ENCODE results near the gene SERINC5.
A peak's percentile ranks its signal among the peaks of the same experiment; 100 is the strongest.
"Not testable (repeated sequence)": the region's sequence is repeated elsewhere in the genome, so short reads cannot be mapped to it uniquely, and the experiment has no call there.

Gene SERINC5

DNA sequence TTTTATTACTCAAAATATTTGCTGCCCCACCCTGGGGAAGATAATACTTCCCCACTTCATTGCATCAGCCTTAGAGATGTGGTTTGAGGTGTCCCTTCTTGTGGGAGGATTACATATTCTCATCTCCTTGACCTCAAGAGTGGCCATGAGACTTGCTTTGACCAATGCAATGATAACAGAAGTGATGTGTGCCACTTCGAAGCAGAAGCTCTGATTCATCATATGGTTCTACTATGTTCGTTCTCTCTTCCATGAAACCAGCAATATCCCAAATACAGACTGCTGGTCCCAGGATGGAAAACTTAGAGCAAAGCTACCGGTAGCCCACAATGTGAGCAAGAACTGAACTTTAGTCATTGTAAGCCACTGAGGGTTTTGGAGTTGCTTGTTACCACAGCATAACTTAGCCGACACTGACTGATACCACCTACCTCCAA lies 128.7 kb downstream of the SERINC5 start:
- DNase-seq = peak; percentile 20

DNA sequence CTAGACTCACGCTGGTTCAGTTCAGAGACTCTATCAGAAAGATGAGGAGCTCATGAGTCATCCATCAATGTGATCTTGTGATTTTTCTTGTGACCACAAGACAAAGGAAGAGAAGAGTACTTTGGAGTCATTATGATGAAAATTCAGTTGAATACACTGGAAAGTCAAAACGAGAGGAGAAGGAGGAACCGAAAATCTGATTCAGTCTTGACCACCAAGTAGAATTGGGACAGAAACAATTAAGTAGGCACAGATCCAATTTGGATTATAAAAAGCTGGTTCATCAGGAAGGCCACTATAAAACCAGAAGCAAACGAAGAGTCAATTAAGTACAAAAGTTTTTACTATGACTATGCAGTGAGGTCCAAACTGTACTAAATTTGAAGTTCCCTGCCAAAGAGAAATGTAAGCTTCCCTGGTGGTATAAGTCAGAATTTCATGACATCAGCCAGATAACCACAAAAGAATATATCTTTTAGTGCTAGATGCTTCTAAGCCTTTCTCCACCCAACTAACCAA lies 129.8 kb downstream of the SERINC5 start:
- DNase-seq = peak; percentile 82

DNA sequence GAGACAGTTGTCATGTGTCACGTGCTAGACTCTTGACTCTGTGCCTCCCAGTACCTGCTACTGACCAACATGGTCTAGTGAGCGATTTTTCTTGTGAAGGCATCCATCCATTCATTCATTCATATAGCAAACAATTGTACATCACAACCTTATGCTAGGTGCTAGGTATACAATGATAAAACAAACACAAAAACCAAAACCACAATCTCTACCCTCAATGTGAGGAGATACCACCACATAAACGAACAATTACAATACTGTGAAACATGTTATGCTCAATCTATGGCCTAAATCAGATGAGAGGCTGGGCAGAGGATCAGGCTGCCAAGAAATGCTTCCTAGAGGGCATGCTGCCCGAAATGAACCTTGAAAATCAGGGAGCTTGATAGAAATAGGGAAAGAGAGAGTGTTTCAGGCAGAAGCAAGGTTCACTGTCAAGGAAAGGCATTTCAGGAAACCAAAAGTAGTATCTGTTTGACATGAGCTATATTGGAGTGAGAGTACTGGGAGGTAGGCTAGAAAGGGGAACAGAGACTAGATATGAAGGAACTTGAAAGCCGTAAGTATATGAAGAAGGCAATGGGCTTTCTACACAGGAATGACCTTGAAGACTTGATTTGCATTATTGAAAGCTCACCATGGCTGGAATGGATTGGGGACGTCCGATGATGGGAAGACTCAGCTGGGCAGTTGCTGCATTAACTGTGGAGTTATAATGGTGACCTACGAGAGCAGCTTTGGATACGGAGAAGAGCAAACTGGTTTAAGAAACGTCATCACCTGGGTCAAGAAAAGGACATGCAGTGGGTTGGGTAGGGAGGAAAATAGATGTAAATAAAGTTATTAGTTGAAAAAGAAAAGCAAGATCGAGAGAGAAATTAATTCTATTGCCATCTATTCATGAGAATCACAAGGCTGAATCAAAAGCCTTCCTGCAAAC lies 130.6 kb downstream of the SERINC5 start:
- DNase-seq = no peak

DNA sequence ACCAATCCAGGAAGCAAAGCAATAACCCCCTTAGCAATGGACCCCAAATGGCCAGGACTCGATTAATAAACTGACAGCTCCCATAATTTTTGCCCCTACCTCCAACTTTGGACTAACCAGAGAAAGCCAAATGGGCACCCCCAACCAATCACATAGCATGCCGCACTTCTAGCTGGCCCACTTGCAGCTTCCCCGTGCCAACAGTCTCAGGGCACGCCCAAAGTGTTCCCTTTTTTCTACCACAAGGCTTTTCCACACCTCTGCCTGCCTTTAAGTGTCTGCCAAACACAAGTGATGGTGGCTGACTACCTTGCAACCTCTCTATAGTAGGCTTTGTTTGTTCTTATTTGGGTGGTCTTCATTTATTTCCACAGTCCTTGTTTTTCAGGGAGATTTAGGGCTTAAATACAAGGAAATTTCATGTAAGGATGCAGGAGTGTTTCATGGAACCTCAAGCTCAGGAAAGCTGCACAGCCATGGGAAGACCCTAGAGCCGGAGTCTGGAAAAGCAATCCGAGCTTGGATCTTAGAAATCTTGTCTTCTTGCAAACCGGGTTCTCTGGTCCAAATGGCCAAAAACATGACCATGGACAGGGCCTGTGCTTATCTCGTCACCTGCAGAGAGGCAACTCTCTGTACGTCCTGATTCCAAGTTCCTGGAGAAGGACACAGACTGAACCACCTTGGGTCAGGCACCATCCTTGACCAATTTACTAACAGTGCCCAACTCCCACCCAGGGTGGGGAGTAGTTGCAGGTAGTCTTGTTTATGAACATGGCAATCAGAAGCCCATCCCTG lies 131.5 kb downstream of the SERINC5 start:
- no peak for DNase-seq

DNA sequence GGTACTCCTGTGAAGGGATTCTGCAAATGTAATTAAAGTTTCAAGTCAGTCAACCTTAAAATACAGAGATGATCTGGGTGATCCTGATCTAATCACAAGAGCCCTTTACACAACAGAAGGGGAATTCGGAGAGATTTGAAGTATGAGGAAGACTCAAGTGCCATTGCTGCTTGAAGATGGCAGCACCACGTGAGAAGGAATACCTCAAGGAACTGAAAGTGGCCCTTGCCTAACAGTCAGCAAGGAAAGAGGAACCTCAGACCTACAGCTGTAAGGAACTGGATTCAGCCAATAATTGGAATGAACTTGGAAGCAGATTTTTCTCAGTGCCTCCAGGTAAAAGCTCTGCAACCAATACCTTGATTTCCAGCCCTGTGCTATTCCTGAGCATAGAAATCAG lies 133.3 kb downstream of the SERINC5 start:
- no peak for DNase-seq

DNA sequence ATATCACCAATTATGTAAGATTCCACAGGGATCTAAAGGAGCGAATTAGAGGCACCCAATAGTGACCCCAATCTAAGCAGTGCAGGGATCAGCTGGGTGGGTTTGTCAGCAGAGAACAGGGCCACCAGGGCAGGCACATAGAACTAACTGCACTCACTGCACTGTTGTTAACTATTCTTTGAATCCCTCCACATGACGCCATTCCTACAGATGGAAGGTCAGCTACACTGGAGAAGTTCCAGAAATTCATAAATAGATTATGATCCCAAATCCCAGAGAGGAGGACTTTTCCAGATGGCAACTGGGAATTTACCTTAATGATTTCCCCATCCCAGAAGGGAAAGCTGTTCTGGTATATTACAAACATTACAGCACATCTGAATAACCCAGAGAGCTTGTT lies 136.5 kb downstream of the SERINC5 start:
- no peak for DNase-seq

DNA sequence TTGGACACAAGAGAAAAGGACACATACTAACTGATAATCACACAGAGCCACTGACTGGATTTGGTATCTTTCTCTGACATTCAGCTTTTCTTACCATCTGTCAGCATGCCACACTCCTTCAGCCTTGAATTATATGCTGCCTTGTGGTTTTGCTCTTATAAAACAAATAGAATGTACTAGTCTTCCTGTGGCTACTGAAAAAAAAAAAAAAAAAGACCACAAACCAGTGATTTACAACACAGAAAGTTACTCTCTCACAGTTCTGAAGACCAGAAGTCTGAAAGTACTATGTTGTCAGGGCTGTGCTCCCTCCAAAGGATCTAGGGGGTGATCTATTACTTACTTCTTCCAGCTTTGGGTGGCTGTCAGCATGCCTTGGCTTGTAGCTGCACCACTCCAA lies 138.4 kb downstream of the SERINC5 start:
- DNase-seq = no peak

DNA sequence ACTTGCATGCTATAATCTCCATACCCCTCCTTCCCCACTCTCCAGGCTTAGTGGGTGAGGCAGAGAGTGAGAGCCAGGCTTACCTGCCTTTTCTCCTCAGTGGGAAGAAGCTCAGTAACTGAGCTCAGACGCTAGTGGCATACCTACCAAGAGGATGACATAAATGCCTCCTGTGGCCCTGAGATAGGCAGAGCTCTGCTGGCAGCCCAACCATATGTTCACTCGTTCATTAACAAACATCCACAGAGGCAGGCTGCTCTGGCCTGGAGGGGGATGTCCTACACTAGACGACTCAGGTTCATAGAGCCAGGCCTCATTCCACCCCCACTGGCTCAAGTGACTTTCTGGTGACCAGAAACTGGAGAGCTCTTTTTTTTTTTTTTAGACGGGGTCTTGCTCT lies 139.4 kb downstream of the SERINC5 start:
- no peak for DNase-seq

DNA sequence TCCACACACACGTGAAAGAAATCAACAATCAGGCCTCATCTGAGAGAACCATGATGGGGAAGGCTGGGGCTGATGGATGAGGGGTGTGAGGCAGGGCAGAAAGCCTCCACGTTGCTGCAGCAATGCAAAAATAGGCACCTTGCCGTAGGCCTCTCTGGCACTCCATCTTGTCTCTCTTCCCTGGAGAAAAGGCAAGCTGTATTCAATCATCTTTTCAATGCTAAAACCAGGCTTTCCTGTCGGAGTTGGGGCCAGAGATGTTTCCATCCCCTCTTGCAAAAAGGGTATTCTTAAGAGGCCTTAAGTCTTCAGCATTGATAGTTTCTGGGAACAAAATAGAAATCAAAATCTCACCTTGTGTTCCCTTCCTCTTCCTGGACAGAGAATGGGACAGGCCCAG lies 139.8 kb downstream of the SERINC5 start:
- DNase-seq = no peak

DNA sequence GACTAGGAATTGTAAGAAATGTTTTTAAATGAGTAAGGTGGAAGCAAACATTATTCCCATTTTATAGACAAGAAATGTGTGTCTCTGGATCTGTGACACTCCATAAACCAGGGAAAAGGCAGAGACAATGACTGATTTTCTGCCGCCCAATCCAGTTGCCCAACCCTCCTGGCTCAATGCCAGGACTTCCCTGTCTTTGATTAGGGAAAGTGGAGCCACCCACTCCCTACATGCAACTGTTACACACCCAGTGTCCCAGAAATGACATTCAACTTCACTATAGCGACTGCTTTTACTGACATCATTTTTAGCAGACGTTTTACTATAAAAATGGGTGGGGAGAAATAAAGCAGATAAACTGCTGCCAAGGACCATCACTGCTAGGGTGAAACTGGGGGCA lies 141.0 kb downstream of the SERINC5 start:
- no peak for DNase-seq

DNA sequence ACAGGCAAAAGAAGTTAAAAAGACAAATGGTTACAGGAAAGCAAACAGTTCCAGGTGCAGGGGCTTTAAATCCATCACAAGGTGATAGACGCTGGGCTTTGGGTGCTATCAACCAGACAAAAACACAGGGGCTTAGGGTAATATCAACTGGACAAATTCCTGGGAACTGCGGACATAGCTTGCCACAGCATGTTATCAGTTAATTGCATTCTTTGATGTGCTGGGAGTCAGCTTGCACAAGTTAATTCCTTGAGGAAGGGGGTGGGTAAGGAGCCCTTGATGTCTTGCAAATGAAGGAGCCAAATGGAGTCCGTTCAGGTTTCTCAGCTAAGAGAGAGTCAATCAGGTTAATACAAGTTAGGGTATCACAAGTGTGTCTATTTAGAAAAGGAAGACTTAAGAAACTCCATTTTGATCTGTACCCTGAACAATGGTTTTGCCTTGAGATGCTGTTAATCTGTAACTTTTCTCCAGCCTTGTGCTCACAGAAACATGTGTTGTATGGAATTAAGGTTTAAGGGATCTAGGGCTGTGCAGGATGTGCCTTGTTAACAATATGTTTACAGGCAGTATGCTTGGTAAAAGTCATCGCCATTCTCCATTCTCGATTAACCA lies 144.4 kb downstream of the SERINC5 start:
- DNase-seq = not testable (repeated sequence)

DNA sequence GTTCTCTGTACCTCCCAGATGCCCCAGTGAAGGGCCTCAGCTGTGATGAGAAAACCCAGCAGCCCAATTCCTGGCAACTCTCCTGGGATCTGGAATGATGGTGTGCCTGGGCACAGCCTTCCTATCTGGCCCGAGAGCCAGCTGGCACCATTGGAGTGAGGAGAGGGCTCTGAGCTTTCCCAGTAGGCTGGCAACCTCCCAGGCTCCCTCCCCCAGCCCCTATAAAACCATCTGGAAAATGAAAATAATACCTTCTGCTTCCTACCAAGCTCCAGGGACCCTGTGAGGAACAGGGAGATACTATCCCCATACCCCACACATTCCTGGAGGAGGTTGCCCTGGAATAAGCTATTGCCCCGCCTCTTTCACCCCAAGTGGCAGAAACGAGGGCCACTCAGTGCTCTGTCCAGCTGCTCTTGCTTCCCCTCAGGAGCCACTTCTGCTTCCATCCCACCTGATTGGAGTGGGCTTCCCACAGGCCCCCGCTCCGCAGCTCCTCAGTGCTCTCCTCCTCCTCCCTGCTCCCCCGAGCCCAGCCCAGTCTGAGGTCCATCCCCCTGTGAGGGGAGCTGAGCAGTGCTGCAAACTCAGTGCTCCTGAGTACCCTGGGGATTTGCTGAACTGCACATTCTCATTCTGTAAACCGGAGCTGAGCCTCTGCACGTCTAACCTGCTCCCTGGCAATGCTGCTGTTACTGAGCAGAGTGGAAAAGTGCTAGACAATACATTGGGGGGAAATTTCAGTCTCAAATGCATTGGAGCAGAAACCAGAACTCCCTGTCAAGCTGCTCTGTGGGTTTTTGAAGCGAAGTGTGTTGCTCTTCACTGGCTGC lies 146.0 kb downstream of the SERINC5 start:
- DNase-seq = no peak

DNA sequence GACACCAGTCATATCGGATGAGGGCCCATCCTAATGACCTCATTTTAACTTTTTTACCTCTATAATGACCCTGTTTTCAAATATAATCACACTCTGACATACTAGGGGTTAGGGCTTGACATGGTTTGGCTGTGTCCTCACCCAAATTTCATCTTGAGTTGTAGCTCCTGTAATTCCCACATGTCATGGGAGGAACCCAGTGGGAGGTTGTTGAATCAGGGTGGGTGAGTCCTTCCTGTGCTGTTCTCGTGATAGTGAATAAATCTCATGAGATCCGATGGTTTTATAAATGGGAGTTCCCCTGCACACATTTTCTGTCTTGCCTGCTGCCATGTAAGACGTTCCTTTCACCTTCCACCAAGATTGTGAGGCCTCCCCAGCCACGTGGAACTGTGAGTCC lies 148.9 kb downstream of the SERINC5 start:
- no peak for DNase-seq

DNA sequence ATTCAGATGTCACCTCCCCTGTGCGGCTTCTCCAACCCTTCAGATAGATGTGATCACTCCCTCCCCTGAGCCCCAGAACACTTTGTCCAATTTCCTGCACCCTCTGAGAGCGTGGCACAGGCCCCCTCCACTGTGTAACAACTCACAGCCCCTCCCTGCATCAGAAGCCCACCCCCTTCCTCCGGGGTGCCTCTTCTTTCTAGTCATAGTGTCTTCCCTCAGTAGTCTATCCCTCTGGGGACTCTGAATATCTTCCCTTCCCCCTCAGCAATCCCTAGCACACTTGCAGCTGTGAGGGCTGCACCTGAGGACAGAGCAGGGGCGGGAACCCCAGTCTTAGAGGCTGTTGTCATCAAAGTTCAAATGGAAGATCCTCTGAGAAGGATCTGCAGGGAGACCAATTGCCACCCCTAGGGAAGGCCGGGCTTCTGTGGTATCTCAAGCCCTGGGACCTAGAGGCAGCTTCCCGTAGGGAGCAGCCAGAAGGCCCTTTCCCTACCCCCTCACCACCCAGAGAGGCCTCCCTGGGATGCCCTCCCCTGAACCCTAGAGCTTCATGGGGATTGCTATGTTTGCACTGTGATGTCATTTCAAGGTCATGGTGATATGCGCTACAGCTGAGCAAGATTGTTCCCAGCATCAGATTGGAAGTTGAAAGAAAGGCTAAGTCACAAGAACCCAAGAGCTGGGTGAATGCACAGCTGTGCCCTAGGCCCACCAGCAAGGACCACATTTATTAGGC lies 150.0 kb downstream of the SERINC5 start:
- DNase-seq = no peak

DNA sequence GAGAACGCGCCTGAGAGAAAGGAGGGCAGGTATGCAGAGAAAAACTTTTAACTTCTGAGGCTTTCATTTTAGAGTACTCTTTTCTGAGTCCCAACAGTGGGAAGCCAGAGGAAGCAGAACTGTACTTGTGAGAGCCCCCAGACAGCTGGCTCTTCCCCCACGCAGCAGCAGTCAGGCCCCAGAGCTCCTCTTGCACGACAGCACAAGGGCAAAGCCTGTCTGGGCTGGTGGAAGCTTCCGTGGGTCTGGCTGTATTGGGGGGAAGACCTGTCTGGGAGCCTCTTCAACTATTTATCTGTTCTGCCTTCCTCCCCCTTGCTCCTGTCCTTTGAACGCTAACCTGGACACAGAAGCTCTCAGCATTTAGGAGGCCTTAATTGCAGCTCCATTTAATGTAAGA lies 152.5 kb downstream of the SERINC5 start:
- DNase-seq = no peak

DNA sequence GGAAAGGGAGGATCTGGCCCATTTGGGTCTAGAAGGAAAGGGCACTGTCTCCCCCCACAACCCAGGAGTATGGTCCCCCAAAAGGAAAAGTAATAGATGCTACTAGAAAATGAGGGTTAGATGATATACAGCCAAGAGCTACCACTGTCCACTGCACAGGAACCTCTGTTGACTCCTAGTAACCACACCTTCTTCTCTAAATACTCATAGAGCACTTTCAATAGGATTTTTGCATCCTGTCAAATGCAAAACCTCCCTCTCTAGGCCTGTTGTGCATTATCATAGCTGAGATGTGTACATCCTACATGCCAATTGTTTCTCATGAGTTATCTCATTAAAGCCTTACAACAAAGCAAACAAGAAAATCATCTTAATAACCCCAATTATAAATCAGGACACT lies 153.9 kb downstream of the SERINC5 start:
- no peak for DNase-seq

DNA sequence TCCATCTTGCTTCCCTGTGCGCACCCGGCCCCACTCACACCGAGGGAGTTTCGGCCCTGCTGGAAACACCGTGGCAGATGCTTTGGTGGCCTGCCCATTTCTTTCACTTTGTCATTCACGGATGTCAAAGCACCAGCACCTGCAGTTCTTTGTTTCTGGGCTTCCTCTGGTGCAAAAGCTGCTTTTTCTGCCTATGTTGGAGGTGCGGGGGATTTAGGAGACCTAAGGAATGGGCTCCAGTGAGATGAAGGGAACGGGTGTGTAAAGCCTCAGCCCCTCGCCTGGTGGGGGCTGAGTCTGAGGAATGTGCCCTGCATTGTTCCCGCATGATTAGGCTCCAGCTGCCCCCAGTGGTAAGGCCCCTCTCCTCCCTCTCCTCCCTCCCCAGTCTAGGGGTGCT lies 158.4 kb downstream of the SERINC5 start:
- no peak for DNase-seq

DNA sequence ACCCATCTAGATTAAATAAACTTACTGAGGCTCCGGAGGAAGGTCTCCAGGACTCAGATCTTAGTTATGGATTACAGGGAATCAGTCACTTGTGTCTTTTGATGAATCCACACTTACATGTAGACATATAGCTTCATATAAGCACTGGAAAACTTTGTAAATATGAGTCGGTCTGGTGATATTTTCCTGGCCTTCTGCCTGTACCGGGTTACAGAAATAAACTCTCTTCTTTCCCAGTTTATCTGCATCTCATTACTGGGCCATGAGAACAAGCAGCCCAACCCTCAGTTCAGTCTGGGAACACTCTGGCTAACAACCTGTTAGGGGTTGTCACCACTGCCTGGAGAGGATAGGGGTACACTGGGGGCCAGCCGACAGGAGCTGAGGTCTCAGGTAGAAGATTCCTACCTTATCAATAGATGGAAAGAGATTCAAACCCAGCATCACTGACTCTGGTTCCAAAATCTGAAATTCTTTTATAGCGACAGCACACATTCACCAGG lies 161.6 kb downstream of the SERINC5 start:
- no peak for DNase-seq

DNA sequence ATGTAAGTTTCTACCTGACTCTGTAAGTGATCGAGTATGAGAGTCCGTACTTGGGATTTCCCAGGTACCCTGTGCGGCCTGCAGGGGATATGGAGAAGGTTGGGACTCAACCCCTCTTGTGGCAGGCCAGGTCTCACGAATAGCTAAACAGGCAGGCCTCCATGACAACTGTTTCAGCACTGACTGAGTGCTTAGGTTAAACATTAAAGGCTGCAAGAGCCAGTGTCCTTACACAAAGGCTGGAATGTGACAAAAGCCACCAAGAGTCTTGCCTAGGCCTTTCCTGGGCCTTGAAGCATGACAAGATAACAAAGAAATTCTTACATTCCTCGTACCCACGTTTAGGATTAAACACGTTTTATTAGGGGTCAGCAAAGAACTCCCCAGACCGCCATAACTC lies 162.1 kb downstream of the SERINC5 start:
- no peak for DNase-seq

DNA sequence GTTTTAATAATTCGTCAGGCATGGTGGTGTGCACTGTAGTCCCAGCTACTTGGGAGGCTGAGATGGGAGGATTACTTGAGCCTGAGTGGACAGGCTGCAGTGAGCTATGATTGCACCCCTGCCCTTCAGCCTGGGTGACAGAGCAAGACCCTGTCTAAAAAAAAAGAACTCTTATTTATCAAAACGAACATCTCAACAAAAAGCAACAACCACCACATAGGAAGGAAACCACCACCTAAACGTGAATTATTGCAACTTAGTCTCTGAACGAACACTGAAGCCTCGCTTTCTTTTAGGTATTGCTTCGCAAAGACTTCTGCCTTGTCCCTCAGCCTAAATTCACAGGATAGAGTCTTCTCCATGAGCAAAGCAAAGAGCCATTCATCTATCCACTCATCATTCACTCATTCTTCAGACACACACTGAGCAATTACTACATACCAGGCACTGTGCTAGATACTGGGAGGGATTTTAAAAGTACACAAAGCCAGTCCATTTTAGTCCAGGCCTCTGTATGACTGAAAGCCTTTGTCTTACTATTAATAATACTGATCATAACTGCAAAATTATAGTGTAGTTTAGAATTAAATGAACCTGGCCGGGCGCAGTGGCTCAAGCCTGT lies 163.3 kb downstream of the SERINC5 start:
- peak; percentile 8 for DNase-seq

DNA sequence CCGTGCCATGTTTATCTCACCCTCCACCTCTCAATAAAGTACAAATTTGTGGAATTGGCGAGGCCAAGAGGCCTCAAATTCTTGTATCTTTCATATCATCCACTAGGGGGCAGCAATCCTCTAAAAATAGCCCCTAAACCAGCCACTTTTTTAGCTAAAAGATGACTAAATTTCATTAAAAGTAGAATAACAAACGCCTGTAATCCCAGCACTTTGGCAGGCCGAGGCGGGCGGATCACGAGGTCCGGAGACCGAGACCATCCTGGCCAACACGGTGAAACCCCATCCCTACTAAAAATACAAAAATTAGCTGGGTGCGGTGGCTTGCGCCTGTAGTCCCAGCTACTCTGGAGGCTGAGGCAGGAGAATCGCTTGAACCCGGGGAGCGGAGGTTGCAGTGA lies 164.1 kb downstream of the SERINC5 start:
- peak; percentile 76 for DNase-seq
